Right hindlimb (tissue), 1 donor: Measurements from ENCODE around the gene DNA2.
"Not testable (repeated sequence)": the region's sequence is repeated elsewhere in the genome, so short reads cannot be mapped to it uniquely, and the experiment has no call there.

Experiments used
- DNase-seq: peaks from one replicate; pipeline ENCODE4 v3.0.0-alpha.2; 2018

Gene DNA2, protein sequence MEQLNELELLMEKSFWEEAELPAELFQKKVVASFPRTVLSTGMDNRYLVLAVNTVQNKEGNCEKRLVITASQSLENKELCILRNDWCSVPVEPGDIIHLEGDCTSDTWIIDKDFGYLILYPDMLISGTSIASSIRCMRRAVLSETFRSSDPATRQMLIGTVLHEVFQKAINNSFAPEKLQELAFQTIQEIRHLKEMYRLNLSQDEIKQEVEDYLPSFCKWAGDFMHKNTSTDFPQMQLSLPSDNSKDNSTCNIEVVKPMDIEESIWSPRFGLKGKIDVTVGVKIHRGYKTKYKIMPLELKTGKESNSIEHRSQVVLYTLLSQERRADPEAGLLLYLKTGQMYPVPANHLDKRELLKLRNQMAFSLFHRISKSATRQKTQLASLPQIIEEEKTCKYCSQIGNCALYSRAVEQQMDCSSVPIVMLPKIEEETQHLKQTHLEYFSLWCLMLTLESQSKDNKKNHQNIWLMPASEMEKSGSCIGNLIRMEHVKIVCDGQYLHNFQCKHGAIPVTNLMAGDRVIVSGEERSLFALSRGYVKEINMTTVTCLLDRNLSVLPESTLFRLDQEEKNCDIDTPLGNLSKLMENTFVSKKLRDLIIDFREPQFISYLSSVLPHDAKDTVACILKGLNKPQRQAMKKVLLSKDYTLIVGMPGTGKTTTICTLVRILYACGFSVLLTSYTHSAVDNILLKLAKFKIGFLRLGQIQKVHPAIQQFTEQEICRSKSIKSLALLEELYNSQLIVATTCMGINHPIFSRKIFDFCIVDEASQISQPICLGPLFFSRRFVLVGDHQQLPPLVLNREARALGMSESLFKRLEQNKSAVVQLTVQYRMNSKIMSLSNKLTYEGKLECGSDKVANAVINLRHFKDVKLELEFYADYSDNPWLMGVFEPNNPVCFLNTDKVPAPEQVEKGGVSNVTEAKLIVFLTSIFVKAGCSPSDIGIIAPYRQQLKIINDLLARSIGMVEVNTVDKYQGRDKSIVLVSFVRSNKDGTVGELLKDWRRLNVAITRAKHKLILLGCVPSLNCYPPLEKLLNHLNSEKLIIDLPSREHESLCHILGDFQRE

GRCh38 chr10:68471586-68472408 lies at the start of gene DNA2:
Gene DNA2, minus strand, starts transcription at chr10:68471973. Its CDS starts 109 bp downstream, at chr10:68471864.
- peak; percentile 86 for DNase-seq

GRCh38 chr10:68518609-68519008 lies 46.8 kb upstream of the DNA2 start:
- DNase-seq: not testable (repeated sequence)

- no peak for DNase-seq
Measured at GRCh38 chr10:68517188-68517587, 45.4 kb upstream of the DNA2 start.

- DNase-seq: no peak
Measured at GRCh38 chr10:68516766-68517165, 45.0 kb upstream of the DNA2 start.

- DNase-seq: not testable (repeated sequence)
Measured at GRCh38 chr10:68516216-68516615, 44.4 kb upstream of the DNA2 start.

DNA sequence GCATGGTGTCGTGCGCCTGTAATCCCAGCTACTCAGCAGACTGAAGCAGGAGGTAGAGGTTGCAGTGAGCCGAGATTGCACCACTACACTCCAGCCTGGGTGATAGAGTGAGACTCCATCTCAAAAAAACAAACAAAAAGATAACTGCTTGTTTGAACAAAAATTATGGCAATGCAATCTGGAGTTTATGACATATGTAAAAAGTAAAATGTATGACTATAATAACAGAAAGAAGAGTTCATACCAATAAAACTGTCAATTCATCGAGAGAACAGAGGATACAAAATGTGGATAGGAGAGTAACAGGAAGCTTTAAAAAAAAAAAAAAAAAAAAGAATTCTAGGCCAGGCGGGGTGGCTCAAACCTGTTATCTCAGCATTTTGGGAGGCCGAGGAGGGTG lies 36.3 kb upstream of the DNA2 start:
- DNase-seq: no peak

DNA sequence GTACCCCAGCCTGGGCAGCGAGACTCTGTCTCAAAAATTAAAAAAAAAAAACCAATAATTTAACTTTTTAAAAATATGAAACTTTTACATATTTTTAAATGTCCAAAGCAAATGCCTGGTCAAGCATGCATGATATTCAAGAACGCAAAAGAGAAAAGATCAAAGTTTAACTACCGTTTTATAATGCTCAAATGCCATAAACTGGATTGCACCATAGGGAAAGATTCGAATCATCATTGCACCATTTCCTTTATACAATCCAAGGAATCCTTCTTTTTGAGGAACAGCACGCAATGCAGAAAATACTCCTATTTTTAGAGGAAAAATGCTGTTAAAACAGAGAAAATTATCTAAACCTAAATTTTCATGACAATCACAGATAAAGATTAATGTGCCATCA lies 34.6 kb upstream of the DNA2 start:
- DNase-seq: no peak

DNA sequence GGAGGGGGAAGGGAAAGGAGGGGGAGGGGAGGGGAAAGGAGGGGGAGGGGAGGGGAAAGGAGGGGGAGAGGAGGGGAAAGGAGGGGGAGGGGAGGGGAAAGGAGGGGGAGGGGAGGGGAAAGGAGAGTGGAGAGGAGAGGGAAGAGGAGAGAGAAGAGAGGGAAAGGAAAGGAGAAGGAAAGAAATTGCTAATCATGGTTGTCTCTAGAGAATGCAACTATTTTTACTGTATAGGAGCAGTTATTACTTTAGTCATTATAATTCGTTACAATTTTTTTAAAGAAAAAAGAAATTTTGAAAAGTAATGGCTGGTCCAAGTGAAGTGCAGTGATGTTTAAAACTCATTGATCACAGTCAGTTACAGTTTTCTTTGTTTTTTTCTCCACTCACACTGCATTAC lies 31.1 kb upstream of the DNA2 start:
- DNase-seq: no peak

GRCh38 chr10:68501691-68502090 lies 29.9 kb upstream of the DNA2 start:
- peak; percentile 17 for DNase-seq

- DNase-seq: no peak
Measured at GRCh38 chr10:68499544-68499943, 27.8 kb upstream of the DNA2 start.

DNA sequence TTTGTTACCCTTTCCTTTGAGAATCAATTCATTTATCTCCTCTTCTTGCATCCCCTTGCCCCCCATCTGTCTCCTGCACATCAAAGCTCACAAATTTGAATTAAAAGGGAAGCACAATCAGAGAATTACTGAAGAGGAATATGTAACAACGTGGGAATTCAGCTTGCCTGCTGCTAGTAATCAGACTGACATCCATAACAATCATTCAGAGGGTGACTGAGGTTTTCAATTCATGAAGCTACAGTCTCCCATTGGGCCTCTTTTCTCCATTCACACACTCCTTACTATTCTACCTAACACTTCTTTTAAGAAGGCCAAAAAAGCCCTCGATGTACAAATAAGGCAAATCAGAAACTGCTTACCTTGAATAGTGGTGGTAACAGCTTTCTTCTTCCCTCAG lies 24.3 kb upstream of the DNA2 start:
- no peak for DNase-seq

DNA sequence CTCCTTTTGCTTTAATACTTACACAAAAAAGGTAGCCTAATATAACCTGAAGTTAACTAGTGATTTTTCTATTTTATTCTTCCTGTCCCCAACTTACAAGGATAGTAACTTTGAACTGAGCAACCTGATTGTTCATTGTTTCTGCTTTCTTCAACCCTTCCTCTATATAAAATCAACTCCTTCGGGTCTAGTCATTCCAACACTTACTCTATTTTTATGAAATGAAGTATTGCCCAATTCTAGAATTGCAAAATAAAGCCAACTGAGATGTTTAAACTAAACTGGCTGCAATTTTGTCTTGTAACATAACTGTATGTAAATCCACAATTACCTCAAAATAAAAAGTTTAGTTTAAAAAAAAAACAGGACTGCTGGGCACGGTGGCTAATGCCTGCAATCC lies 20.3 kb upstream of the DNA2 start:
- no peak for DNase-seq

DNA sequence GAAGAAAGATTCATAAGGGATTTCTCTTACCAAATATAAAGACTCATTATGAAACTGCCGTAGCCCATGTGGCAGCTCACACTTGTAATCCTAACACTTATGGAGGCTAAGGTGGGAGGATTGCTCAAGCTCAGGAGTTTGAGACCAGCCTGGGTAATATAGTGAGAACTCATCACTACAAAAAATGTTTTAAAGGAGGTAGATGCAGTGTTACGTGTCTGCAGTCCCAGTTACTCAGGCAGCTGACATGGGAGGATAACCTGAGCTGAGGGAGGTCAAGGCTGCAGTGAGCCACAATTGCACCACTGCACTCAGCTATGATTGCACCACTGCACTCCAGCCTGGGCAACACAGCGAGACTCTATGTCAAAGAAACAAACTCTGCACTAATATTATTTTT lies 18.1 kb upstream of the DNA2 start:
- no peak for DNase-seq

GRCh38 chr10:68474021-68474420 lies 2.2 kb upstream of the DNA2 start:
- no peak for DNase-seq

- no peak for DNase-seq
Measured at GRCh38 chr10:68471063-68471585, 649 bp downstream of the DNA2 start.

DNA sequence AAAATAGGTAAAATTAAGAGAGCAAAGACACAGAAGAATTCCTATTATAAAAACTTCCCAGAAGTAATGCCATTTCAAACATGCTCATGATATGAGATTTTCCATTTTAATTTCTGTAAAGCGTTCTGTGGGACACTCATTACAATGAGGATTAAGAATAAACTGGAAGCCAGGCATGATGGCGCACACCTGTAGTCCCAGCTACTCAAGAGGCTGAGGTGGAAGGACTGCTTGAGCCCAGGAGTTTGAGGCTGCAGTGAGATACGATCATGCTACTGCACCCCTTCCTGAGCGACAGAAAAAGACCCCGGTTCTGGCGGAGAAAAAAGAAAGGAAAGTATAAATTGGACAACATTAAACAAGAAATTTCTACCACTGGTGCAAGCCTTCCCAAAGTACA lies 1.5 kb downstream of the DNA2 start:
- DNase-seq: no peak

DNA sequence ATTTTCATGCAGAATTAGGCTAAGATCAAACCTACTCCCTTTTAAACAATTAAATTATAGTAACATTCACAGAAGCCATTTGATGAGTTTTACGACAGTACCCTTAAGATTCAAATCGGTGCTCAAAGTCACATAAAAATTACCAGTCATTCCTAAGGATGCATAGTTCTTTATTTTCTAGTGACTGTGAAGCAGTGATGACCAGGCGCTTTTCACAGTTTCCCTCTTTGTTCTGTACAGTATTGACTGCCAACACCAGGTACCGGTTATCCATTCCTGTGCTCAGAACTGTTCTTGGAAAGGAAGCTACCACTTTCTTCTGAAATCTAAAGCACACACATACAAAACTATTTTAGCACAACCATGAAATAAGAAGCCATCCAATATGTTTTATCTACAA lies 1.9 kb downstream of the DNA2 start:
- DNase-seq: no peak

GRCh38 chr10:68464729-68465128 lies 7.0 kb downstream of the DNA2 start:
- DNase-seq: not testable (repeated sequence)

DNA sequence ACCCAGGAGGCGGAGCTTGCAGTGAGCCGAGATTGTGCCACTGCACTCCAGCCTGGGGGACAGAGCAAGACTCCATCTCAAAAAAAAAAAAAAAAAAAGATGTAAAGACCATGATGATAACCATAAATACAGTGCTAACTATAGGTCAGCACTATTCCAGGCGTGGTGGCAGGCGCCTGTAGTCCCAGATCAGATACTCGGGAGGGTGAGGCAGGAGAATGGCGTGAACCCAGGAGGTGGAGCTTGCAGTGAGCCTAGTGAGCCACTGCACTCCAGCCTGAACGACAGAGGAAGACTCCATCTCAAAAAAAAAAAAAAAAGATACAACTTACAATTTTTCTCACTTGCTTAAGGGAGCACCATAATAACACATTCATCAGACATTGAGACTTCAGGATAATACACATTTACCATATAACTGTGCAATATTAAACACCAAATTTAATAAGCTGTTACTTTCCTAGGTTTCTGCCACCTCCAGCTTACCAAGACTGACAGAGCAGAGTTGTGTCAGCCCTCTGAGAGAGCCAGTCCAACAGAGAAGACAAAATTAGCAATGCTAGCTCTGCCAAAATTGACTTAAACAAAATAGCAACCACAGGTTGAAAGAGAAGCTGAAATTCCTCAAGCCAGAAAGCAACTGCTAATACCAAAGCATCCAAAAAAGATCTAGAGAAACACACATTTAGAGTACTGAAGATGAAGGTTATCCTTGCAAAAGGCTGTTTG lies 8.2 kb downstream of the DNA2 start:
- no peak for DNase-seq

DNA sequence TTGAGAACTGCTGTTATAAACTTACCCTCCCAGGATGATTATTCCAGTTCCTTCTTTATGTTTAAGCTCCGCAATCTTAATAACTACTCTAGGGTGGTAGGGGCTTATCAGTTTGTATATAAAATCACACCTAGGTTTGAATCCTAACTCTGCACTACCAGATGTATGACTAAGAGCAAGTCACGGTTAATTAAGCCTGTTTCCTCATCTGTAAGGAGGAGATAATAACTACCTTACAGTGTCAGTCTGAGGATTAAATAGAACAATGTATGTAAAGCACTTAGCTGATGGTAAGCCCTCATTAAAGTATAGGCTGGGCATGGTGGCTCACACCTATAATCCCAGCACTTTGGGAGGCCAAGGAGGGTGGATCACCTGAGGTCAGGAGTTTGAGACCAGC lies 9.2 kb downstream of the DNA2 start:
- DNase-seq: no peak

- DNase-seq: no peak
Measured at GRCh38 chr10:68461032-68461431, 10.7 kb downstream of the DNA2 start.

GRCh38 chr10:68449698-68450097 lies 22.1 kb downstream of the DNA2 start:
- DNase-seq: peak; percentile 77
